Measurements from ENCODE around the gene ZNF865.

- TF ChIP-seq FOS (IDR thresholded peaks at IDR 0.05; ENCODE audit: borderline replicate concordance, insufficient read depth, low read length) (no peak), POLR2A (IDR thresholded peaks at IDR 0.05; ENCODE audit: low read depth, low read length) (no peak), CTCF (IDR thresholded peaks at IDR 0.05; ENCODE audit: extremely low read depth in 1 of 2, insufficient read depth in 1 of 2, low read depth in 1 of 2, low read length in 2 of 2) (no peak)
Observed at GRCh38 chr19:55650126-55650557, 44.7 kb downstream of the ZNF865 start.
